Right lobe of liver (tissue), 4 donors: ENCODE data around the gene HERC4.

Source experiments
- POLR2A ChIP-seq: fragments of 450-650 bp; IDR thresholded peaks from one replicate; pipeline ENCODE4 v1.6.1; 2017; ENCODE audit warnings: antibody characterized with exemption, mild to moderate bottlenecking
- TF ChIP-seq, protein P1 (sequence below), 4 donors: fragments of 200-600 bp in 3 of 4; fragments of 450-650 bp in 1 of 4; IDR thresholded peaks; one replicate each; pipeline versions ENCODE4 v1.5.1 to v1.8.0; 2016 to 2022; ENCODE audit warnings: antibody characterized with exemption in 4 of 4, mild to moderate bottlenecking in 2 of 4
- donor health status: DM: no; HTN: no; CAD: no.
- donor health status: DM: no; HTN: no; CAD: no.
- donor health status: DM: no; HTN: yes; CAD: no.

DNA sequence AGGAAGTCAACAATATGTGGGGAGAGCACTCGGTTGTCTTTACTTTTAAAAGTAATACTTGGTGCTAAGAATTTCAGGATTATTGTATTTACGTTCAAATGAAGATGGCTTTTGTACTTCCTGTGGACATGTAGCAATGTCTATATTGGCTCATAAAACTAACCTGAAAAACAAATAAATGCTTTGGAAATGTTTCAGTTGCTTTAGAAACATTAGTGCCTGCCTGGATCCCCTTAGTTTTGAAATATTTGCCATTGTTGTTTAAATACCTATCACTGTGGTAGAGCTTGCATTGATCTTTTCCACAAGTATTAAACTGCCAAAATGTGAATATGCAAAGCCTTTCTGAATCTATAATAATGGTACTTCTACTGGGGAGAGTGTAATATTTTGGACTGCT is 157.9 kb downstream of the HERC4 start:
- TF ChIP-seq, protein P1, sequence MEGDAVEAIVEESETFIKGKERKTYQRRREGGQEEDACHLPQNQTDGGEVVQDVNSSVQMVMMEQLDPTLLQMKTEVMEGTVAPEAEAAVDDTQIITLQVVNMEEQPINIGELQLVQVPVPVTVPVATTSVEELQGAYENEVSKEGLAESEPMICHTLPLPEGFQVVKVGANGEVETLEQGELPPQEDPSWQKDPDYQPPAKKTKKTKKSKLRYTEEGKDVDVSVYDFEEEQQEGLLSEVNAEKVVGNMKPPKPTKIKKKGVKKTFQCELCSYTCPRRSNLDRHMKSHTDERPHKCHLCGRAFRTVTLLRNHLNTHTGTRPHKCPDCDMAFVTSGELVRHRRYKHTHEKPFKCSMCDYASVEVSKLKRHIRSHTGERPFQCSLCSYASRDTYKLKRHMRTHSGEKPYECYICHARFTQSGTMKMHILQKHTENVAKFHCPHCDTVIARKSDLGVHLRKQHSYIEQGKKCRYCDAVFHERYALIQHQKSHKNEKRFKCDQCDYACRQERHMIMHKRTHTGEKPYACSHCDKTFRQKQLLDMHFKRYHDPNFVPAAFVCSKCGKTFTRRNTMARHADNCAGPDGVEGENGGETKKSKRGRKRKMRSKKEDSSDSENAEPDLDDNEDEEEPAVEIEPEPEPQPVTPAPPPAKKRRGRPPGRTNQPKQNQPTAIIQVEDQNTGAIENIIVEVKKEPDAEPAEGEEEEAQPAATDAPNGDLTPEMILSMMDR (IDR thresholded peaks at IDR 0.05), result no peak
- TF ChIP-seq POLR2A, result no peak
